HepG2 (cell line): Measurements from ENCODE around the gene RNPEPL1. TPM values are rescaled to one million over a fixed set of nuclear protein-coding genes. Genes with fewer than 3 reads are reported as not detected.
A peak's percentile ranks its signal among the peaks of the same experiment; 100 is the strongest.

Source experiments
- ATAC-seq: fragments of 200-7000 bp; cut with Tn5 transposase; 3 replicates; pipeline ENCODE4 v1.9.1; 2020; ENCODE audit warnings: mild to moderate bottlenecking, moderate library complexity
- BruUV-seq: library from RNA; stranded (reverse); fragments of 400-500 nt; replicated peaks from 2 replicates; lab custom pipeline; 2021; lab: Mats Ljungman, UMichigan
- CTCF ChIA-PET: fragments of 300-600 bp; formaldehyde crosslinking; extraction: SDS; loops from one replicate; lab custom pipeline; 2021; ENCODE audit warnings: low total read pairs, inconsistent platforms, low intra/inter-chr PET ratio; lab: Yijun Ruan, JAX
- POLR2A ChIA-PET: fragments of 350-600 bp; sonication (Branson Sonifier 250); formaldehyde crosslinking; loops from one replicate; lab custom pipeline; 2020; ENCODE audit warnings: antibody characterized with exemption, inconsistent platforms; lab: Yijun Ruan, JAX
- DNase-seq: peaks from one replicate; pipeline ENCODE4 v3.0.0-alpha.2; 2015; ENCODE audit warnings: low spot score
- FAIRE-seq: peaks from 3 replicates; lab custom pipeline; 2011; peaks lifted over from hg19 to GRCh38; lab: Jason Lieb, UNC
- H2AFZ ChIP-seq: one replicate; pipeline ENCODE4 v1.6.1; 2011; ENCODE audit warnings: low read length, inconsistent platforms
- H3K27ac ChIP-seq: fragments of 300-600 bp; 3 replicates; pipeline ENCODE4 v1.8.0; 2011; ENCODE audit warnings: mixed run types, mild to moderate bottlenecking, mixed read lengths, low read length, inconsistent platforms; ENCODE audit not compliant: insufficient read depth; ENCODE audit errors: extremely low read length
- H3K27me3 ChIP-seq, 2 experiments: fragments of 200-600 bp in 1 of 2; 2 replicates in 1 of 2; 3 replicates in 1 of 2; pipeline versions ENCODE4 v1.6.0 to v1.8.0; 2011; ENCODE audit warnings: low read length in 2 of 2, mild to moderate bottlenecking in 2 of 2, moderate library complexity in 2 of 2, inconsistent platforms in 1 of 2; ENCODE audit not compliant: insufficient read depth in 2 of 2, control insufficient read depth in 1 of 2
- H3K36me3 ChIP-seq, 2 experiments: fragments of 200-600 bp in 1 of 2; replicated peaks in 1 of 2; 2 replicates in 1 of 2; 3 replicates in 1 of 2; pipeline versions ENCODE4 v1.5.1 to v1.8.0; 2011; ENCODE audit warnings: low read length in 2 of 2, inconsistent platforms in 1 of 2; ENCODE audit not compliant: insufficient read depth in 2 of 2, control insufficient read depth in 1 of 2
- H3K4me1 ChIP-seq: 2 replicates; pipeline ENCODE4 v1.5.1; 2012; ENCODE audit warnings: low read length, inconsistent platforms; ENCODE audit not compliant: insufficient read depth
- H3K4me2 ChIP-seq: 2 replicates; pipeline ENCODE4 v1.6.0; 2011; ENCODE audit warnings: low read depth, low read length, inconsistent platforms
- H3K4me3 ChIP-seq, 3 experiments: fragments of 200-600 bp in 1 of 3; sonication (generic), shearing (Covaris generic) in 1 of 3; replicated peaks in 1 of 3; 2 replicates each; pipeline ENCODE4 v1.5.1; 2011 to 2016; ENCODE audit warnings: low read length in 3 of 3, inconsistent platforms in 2 of 3, low read depth in 2 of 3, mild to moderate bottlenecking in 2 of 3, control low read depth in 1 of 3, mixed read lengths in 1 of 3; ENCODE audit not compliant: insufficient read depth in 1 of 3
- H3K79me2 ChIP-seq: one replicate; pipeline ENCODE4 v1.6.1; 2011; ENCODE audit warnings: low read length, inconsistent platforms; ENCODE audit not compliant: insufficient read depth
- H3K9ac ChIP-seq: 2 replicates; pipeline ENCODE4 v1.6.0; 2011; ENCODE audit warnings: mild to moderate bottlenecking, low read depth, low read length, inconsistent platforms; ENCODE audit not compliant: insufficient read depth
- H3K9me3 ChIP-seq: 2 replicates; pipeline ENCODE4 v1.5.1; 2012; ENCODE audit warnings: mild to moderate bottlenecking, low read length
- H4K20me1 ChIP-seq: 2 replicates; pipeline ENCODE4 v1.6.0; 2011; ENCODE audit warnings: inconsistent platforms, mild to moderate bottlenecking, low read length, moderate library complexity; ENCODE audit not compliant: insufficient read depth
- AGO2 ChIP-seq: fragments of 200-400 bp; formaldehyde crosslinking; optimal IDR thresholded peaks from 2 replicates; pipeline ENCODE3; 2017; ENCODE audit warnings: mild to moderate bottlenecking, low read depth, low read length, moderate library complexity
- DNMT3B ChIP-seq: conservative IDR thresholded peaks from 2 replicates; pipeline ENCODE4 v1.6.1; 2016; ENCODE audit warnings: missing biosample characterization, control low read depth
- EP300 ChIP-seq, 3 experiments: sonication (generic) in 1 of 3; formaldehyde crosslinking in 1 of 3; IDR thresholded peaks; 2 replicates each; pipeline versions ENCODE4 v1.5.1 to v1.6.1; 2011 to 2020; ENCODE audit warnings: low read depth in 2 of 3, low read length in 2 of 3, borderline replicate concordance in 1 of 3, improper control_type of control experiment in 1 of 3, mild to moderate bottlenecking in 1 of 3, missing genetic modification reagents in 1 of 3, moderate library complexity in 1 of 3
- HMG20B ChIP-seq: conservative IDR thresholded peaks from 2 replicates; pipeline ENCODE4 v1.6.1; 2016; ENCODE audit warnings: missing genetic modification reagents, missing compliant biosample characterization
- KMT2B ChIP-seq: IDR thresholded peaks from 2 replicates; pipeline ENCODE4 v1.6.1; 2016; ENCODE audit warnings: missing genetic modification reagents, missing compliant biosample characterization
- MYC ChIP-seq: sonication (generic); formaldehyde crosslinking; IDR thresholded peaks from 2 replicates; pipeline ENCODE4 v1.9.0; 2021; ENCODE audit warnings: missing genetic modification reagents, borderline replicate concordance
- NFKB2 ChIP-seq: sonication (generic); formaldehyde crosslinking; IDR thresholded peaks from 2 replicates; pipeline ENCODE4 v1.4.0; 2020; ENCODE audit warnings: missing genetic modification reagents, borderline replicate concordance
- WGBS: methylation state at CpG from one replicate; pipeline ENCODE4 v1.1.6; 2017; ENCODE audit warnings: low lambda C conversion rate; 5-methylcytosine and 5-hydroxymethylcytosine counted together
- in situ Hi-C: cut with HindIII; loops from 2 replicates; pipeline ENCODE4 v1.10.0; 2017; ENCODE audit warnings: low pct_unique_long_range_greater_than_20kb; ENCODE audit not compliant: extremely low pct_ligation_motif_present
- intact Hi-C: fragments of 100-400 bp; cut with micrococcal nuclease; formaldehyde crosslinking; loops from one replicate; pipeline ENCODE4 v1.10.0; 2022; ENCODE audit not compliant: unreplicated experiment
- polyA plus RNA-seq, 8 experiments: library from polyadenylated mRNA; depleted of rRNA in 3 of 8; stranded (reverse) in 7 of 8; unstranded in 1 of 8; fragments of >200 nt; fragmentation: Illumina TruSeq in 4 of 8; extraction: Trizol in 4 of 8; gene quantifications; 2 replicates each; pipeline versions ENCODE4 v1.2.1 to v1.2.3, GENCODE V29; 2011 to 2016; ENCODE audit warnings: low read depth in 4 of 8, missing spikeins in 1 of 8, mixed read lengths in 1 of 8; ENCODE audit not compliant: insufficient read depth in 1 of 8
- total RNA-seq, 5 experiments: library from RNA; depleted of rRNA; stranded (reverse); fragments of >200 nt; fragmentation: Illumina TruSeq; extraction: Trizol; gene quantifications; 2 replicates each; pipeline ENCODE4 v1.2.3, GENCODE V29; 2016; ENCODE audit warnings: low read depth in 1 of 5

RNPEPL1 gene
- total and polyA plus RNA-seq, 2 of the 13 experiments (the other 11 are each of a cell fraction or from before 2014, with no cell fraction given), result 13.0 to 18.0 TPM

DNA sequence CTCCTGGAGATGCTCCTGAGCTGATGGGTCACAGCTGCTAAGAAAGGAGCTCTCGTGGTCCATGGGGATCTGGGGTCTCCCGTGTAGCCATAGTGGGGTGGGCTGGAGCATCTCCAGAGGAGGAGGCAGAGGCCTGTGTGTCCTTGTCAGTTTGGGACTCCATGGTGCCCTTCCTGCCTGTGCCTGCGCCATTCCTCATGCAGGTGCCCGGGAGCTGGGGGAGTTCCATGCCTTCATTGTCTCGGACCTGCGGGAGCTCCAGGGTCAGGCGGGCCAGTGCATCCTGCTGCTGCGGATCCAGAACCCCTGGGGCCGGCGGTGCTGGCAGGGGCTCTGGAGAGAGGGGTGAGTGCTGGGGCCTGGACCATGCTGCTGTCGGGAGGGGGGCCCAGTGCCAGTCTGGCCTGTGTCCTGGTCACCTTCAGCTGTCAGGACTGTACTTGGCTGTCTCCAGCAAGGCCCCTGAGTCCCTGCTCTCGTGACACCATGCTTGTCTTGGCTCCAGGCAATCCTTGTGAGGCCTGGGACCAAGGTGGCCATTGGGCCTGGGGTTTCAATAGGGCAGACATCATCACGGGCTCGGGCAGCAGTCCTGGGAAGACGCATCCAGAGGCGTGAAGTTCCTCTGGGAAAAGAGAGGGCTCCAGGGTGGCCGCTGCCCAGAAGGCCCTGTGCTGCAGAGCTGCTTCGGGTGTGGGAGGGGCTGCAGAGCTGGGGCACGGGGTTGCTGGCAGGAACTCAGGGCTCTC lies 25.6 kb downstream of the RNPEPL1 start:
- Histone ChIP-seq H3K4me3 (no peak overlapping the region), H3K27ac (no peak overlapping the region)
- FAIRE-seq, result no peak
- TF ChIP-seq EP300 (IDR thresholded peaks at IDR 0.05; ENCODE audit: low read depth in 2 of 2, low read length in 2 of 2), result no peak
- TF ChIP-seq EP300 (CRISPR knock-in tag; IDR thresholded peaks at IDR 0.05; ENCODE audit: borderline replicate concordance), result no peak
- 0 out of 2 replicates have a peak, but pooled peaks have one; percentile 20 for TF ChIP-seq MYC (CRISPR knock-in tag)
- no peak for TF ChIP-seq HMG20B
- TF ChIP-seq AGO2, result peak; percentile 10
- no peak for TF ChIP-seq KMT2B (CRISPR knock-in tag)
- no peak for TF ChIP-seq DNMT3B (CRISPR knock-in tag)
- peak; percentile 33; the same call in 1 of the 2 replicates for TF ChIP-seq NFKB2 (CRISPR knock-in tag)
- TF ChIP-seq, all 625 proteins: peak for 3
- no peak for ATAC-seq
- peaks cover 36% of the 10 kb centered on the region for H3K4me1 ChIP-seq
- ChIA-PET POLR2A (interaction anchor here (0.7 to 1.1 kb wide), 2 partner anchors 10 to 12 kb away, joined by 3 to 4 read pairs; no protein-coding TSS in a partner anchor), CTCF (no interaction called here)
- WGBS, result 98% methylated on average over 10 of the region's 19 CpGs
- H3K27me3 ChIP-seq, result no peaks in the 10 kb centered on the region
- intact Hi-C loops, result no loop called here
- in situ Hi-C loops, result no loop called here
- no peak overlapping the region for H3K4me2 ChIP-seq
- H2AFZ ChIP-seq, result no peak overlapping the region
- no peak for DNase-seq
- peaks cover 13% of the 10 kb centered on the region for H3K79me2 ChIP-seq
- BruUV-seq, result no TSS peak
- H3K36me3 ChIP-seq, result peaks cover 25 to 45% of the 10 kb centered on the region in 2 experiments
- no peaks in the 10 kb centered on the region for H4K20me1 ChIP-seq
- no peaks in the 10 kb centered on the region for H3K9me3 ChIP-seq
- H3K9ac ChIP-seq, result no peak overlapping the region
